Measurements from ENCODE around the gene IFI27L1.

IFI27L1 gene

DNA sequence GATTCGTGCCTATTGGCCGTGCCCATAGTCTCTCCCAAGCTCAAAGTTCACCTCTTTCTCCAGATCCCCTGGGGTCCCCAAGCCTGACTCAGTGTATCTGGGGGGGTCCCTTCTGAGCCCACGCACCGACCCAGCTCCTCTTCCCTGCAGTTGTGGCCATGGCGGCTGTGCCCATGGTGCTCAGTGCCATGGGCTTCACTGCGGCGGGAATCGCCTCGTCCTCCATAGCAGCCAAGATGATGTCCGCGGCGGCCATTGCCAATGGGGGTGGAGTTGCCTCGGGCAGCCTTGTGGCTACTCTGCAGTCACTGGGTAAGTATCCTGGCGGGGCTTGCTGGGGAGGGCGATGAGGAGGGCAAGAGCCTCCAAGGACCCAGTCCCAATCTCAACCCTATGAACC, 34.5 kb downstream of the IFI27L1 start:
- DNase-seq, result no peak

GRCh38 chr14:94116701-94117100, 35.6 kb downstream of the IFI27L1 start:
- DNase-seq, result no peak

DNA sequence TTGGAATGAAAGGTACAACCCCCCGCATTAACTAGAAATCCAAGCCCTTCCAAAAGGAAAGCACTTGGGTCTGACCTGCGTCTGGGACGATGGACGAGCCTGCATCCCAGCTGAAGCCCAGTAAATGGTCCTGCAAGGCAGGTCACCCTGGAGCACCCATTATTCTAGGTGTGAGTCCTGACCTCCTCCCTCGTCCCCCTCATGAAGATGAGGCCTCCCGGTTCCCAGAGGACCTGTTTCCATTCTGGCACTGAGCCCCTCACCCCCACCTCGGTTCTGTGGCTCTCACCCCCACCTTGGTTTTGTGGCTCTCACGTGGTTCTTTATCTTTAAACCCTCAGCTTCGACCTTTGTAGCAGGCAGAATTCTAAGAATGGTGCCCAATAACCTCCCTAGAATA, 36.7 kb downstream of the IFI27L1 start:
- no peak for DNase-seq

- no peak for DNase-seq
Measured at GRCh38 chr14:94119071-94119470, 38.0 kb downstream of the IFI27L1 start.

GRCh38 chr14:94120667-94121340, 39.7 kb downstream of the IFI27L1 start:
- no peak for DNase-seq

DNA sequence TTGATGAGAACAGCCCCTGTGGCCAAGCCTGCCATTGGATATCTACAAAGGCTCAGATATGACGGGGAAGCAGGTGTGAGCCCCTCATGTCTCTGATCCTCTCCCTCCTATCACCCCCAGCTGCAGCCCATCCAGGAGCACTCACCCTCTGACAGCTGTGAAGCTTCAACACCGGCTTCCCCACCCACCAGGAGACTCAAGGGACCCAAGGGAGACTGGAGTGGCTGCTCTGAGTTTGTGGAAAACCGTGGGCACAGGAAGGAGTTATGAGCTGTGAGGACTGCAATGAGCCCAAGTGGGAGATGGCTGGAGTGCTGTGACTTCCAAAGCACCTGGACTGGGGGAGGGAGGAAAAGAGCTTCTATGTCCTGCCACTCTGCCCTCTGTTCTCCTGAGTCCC, 40.4 kb downstream of the IFI27L1 start:
- DNase-seq, result no peak

DNA sequence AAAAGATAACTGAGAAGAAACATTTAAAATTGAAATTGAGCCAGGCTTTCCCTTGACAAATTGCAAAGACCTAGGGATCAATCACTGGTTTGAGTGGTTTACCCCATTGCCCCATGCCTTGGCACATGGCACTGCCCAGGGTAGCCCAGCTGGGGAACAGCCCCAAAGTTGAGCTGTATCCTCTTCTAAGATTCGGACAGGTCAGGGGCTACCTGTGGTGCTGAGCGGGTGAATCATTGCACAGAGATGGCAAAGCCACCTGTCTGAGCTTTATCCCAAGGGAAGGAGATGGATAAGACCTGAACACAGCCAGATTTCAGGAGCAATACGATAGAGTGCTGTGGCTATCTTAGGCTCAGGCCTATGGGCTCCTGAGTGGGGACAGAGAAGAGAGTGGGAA, 41.3 kb downstream of the IFI27L1 start:
- DNase-seq, result no peak

- DNase-seq, result no peak
Measured at GRCh38 chr14:94123296-94123695, 42.2 kb downstream of the IFI27L1 start.

GRCh38 chr14:94123868-94124267, 42.8 kb downstream of the IFI27L1 start:
- no peak for DNase-seq

DNA sequence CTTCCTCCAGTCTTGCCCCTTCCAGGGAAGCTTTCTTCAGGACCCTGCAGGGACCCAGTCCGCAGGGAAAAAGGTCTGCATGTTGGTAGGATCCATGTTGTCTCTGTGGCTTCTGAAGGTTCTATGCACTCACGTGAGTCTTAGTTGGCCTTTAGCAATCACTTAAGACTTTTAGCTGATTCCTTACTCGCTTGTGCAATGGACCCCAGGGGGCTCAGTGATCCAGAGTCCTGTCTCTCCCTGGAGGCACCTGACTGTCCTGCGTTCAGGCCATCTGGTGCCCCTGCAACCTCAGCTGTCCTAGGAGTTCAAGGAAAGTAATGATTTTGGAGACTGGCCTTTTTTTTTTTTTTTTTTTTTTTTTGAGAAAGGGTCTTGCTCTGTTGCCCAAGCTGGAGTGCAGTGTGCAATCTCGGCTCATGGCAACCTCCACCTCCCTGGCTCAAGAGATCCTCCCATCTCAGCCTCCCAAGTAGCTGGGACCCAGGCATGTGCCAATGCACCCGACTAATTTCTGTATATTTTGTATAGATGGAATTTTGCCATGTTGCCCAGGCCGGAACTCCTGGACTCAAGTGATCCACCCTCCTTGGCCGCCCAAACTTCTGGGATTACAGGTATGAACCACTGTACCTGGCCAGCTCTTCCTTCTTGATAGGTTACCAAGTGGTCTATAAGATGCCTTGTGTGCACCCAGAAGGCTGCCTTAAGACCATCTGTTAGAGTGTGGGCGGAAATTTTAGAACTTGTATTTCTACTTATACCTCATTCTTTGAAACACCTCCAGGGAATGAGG, 43.7 kb downstream of the IFI27L1 start:
- DNase-seq, result no peak

DNA sequence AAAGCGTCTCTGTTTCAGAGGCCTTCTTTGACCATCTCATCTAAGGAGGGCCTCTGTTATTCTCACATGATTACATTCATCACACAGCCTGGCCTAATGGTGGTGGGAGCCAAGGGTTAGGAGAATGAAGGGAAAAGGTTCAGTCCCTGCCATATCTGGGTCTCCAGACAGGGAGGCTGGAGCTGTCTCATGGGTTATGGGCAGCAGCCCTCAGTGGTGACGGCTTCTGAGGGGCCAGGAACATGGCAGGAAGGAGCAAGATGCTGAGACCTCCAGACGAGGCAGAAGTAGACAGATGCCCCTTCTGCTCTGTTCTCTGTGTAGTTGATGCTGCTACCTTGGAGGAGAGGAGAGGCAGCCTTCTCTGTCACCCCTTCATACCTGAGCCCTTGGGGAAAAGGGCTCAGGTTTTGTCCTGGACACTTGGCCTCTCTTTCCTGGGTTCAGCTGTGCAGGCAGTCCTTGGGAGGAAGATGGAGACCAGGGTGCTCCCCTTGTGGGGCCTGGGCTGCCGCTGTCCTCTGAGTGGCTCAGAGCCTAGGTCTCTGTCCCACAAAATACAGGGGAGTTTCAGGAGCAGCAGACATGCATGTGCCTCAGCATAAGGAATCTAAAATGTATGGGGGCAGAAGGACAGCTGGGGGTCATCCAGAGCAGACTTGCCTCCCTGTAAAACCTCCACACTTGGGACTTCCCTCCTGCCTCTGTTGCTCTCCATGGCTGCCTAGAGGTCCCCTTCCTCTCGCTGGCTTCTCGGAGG, 44.7 kb downstream of the IFI27L1 start:
- DNase-seq, result no peak

DNA sequence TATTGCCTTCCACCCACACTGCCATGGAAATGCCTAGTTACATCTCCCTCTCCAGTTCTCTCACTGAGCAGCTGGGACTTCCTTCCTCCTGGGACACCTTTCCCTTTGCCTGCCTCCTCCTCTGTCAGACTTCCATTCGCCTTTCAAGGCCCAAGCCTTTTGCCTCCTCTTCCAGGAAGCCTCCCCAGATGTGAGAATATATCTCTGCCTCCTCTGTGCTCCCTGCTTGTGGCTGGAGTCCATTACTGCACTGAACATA, 45.2 kb downstream of the IFI27L1 start:
- no peak for DNase-seq

DNA sequence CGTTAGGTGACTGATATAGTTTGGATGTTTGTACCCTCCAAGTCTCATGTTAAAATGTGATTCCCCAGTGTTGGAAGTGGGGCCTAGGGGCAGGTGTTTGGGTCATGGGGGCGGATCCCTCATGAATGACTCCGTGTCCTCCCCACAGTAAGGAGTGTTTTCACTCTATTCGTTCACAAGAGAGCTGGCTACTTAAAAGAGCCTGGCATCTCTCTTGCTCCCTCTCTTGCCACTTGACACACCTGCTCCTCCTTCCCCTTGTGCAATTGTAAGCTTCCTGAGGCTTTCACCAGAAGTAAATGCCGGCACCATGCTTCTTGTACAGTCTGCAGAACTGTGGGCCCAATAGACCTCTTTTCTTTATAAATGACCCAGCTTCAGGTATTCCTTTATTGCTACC, 45.7 kb downstream of the IFI27L1 start:
- DNase-seq, result no peak

GRCh38 chr14:94127330-94127729, 46.2 kb downstream of the IFI27L1 start:
- DNase-seq, result no peak

DNA sequence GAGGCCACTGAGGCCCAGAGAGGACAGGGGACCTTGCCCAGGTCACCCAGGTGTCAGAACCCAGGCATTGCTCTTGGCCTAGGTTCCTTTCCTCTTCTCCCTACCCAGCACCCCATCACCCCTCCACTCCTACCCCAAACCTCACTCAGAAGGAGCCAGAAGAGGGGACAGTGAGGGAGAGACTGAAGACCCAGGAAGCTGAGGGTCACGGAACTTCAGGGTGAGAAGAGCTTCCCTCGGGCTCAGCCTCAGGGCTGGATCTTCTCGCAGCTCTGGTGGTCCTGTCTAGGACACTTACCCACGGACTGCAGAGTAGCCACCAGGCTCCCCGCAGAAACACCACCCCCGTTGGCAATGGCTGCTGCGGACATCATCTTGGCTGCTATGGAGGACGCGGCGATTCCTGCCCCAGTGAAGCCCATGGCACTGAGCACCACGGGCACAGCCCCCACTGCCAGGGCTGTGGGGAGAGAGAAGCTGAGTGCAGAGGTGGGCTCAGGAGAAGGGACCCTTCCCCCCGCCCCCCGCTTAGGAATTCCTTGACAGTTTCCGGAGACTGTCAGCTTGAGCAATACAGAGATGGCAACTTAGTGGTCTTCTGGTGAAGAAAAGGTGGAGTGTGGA, 47.2 kb downstream of the IFI27L1 start:
- no peak for DNase-seq

DNA sequence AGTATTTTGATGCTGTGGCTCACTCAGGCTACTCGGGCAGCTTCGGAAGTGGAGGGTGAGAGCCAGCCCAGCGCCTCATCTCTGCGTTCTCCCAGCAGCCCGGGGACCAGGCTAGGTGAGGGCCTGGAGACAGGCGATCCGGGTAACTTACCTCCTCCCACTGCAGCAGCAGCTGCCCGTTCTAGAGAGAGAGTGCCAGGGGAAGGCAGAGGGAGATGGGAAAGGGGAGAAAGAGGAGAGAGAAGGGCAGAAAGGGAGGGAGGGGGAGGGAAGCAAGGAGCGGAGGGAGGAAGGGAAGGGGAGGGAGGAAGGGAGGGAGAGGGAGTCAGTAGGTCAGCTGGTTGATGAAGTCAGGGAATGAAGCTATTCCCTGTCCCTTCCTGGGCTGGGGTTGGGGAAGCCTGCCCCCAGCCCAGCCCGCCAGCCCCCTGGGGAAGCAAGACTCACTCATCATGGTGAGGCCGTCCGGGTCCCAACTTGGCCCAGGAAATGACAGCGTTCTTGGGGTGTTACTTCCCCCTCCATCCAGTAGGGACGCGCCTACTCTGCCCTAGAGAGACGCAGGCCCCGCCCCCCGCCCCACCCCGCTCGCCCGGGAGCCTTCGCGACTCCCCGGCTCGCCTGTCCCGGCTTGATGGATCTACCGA, 48.1 kb downstream of the IFI27L1 start, which contains the start of gene IFI27L2:
TSS of gene IFI27L2 (minus strand) at position 494 of the 647 bp plus-strand sequence. CDS start at position 454, 40 bp downstream.
- DNase-seq, result peak; percentile 77 to 82

GRCh38 chr14:94129758-94130414, 48.8 kb downstream of the IFI27L1 start:
- peak; percentile 2 to 45 for DNase-seq

- DNase-seq, result peak; percentile 82 to 85
Measured at GRCh38 chr14:94132285-94132887, 51.3 kb downstream of the IFI27L1 start.

GRCh38 chr14:94135476-94135875, 54.4 kb downstream of the IFI27L1 start:
- DNase-seq, result no peak

DNA sequence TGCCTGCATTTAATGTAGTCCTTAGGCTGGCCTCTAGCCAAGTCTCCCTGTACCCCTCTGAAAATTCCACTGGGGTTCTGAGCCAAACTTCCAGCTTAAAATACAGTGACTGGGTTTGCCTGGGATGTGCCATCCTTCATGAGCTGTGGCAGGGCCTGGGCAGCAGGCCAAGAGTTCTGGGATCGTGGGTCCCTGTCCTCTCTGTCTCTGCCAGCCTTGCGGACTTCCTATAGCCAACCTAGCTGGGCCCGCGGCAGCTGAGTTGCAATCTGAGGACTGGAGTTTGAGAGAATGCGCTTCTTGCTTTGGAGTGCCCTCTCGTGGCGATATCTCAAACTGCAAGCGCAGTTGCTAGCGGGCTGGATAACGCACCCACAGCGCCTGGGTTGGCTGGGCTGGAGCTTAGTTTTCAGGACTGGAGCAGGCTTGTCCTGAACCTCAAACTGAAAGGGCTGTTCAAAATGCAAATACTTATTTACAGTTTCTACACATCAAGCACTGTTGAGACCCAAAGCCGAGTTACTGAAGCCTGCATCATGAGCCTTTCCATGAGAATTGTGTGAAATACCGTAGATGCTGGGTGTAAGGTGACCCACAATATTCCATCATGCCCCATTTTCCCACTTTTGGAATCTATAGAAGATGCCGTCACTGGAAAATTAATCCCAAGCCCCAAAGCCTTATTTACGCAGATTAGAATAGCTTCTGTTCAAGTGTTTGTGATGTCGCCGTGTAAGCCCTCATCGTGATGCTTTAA, 55.6 kb downstream of the IFI27L1 start:
- DNase-seq, result peak; percentile 86 to 90

DNA sequence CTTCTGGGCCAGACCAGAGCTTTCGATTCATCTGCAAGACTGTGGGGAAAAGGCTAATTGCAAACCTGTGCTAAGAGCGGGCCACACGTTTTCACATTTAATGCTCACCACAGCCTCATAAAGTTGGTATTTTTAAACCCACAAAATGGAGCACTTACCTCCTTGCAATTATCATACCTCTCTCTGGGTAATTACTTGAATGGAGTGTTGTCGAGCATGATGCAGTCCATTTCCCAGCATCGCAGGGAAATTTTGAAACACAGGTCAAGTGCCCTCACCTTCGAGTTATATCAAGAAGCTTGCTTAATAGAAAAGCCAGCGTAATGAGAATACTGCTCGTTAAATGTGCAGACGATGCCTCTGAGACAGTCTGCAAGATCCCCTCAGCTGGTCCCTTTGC, 57.1 kb downstream of the IFI27L1 start:
- DNase-seq, result no peak
